A549 (cell line): ENCODE data around the gene RAB30.

Experiments
- ATOH8 ChIP-seq: fragments of 250-450 bp; sonication (Bioruptor Pico); IDR thresholded peaks from 2 replicates; pipeline ENCODE4 v1.5.0; 2020; ENCODE audit warnings: low read depth, mild to moderate bottlenecking, moderate library complexity
- CTCF ChIP-seq: fragments of >200 bp; sonication (Bioruptor Twin); formaldehyde crosslinking; IDR thresholded peaks from 3 replicates; pipeline ENCODE4 v1.5.1; 2016
- EP300 ChIP-seq, 2 experiments: fragments of >200 bp; sonication (Bioruptor Twin); formaldehyde crosslinking; IDR thresholded peaks; 2 replicates in 1 of 2; 3 replicates in 1 of 2; pipeline ENCODE4 v1.6.1; 2016 to 2017
- FOSL2 ChIP-seq, 2 experiments: fragments of 450-650 bp in 1 of 2; fragments of >200 bp in 1 of 2; sonication (Bioruptor Twin) in 1 of 2; formaldehyde crosslinking; IDR thresholded peaks; 2 replicates each; pipeline versions ENCODE4 v1.5.0 to v1.6.1; 2016 to 2020; ENCODE audit warnings: mild to moderate bottlenecking in 1 of 2, moderate library complexity in 1 of 2
- MAX ChIP-seq: IDR thresholded peaks from 2 replicates; pipeline ENCODE4 v1.6.1; 2012
- MAZ ChIP-seq: fragments of 150-350 bp; IDR thresholded peaks from 2 replicates; pipeline ENCODE4 v1.6.1; 2014; ENCODE audit warnings: antibody characterized with exemption, low read depth, low read length, borderline replicate concordance
- MYC ChIP-seq: IDR thresholded peaks from 2 replicates; pipeline ENCODE4 v1.6.1; 2012; ENCODE audit warnings: mild to moderate bottlenecking, inconsistent platforms, low read length, improper control_type of control experiment, borderline replicate concordance
- POLR2A ChIP-seq: IDR thresholded peaks from 2 replicates; pipeline ENCODE4 v1.6.1; 2012; ENCODE audit warnings: mild to moderate bottlenecking, low read length
- RCOR1 ChIP-seq: fragments of 150-350 bp; IDR thresholded peaks from 2 replicates; pipeline ENCODE4 v1.6.1; 2014; ENCODE audit warnings: antibody characterized with exemption, low read length, low read depth
- REST ChIP-seq: fragments of 200-600 bp; sonication (generic); IDR thresholded peaks from 2 replicates; pipeline ENCODE4 v1.6.1; 2016; ENCODE audit warnings: antibody characterized with exemption, mild to moderate bottlenecking, moderate library complexity
- SMC3 ChIP-seq: fragments of >200 bp; sonication (Bioruptor Twin); formaldehyde crosslinking; IDR thresholded peaks from 3 replicates; pipeline ENCODE4 v1.6.1; 2018; ENCODE audit warnings: inconsistent platforms
- ZFP36 ChIP-seq: fragments of 450-650 bp; IDR thresholded peaks from 2 replicates; pipeline ENCODE4 v1.6.1; 2014; ENCODE audit warnings: borderline replicate concordance; ENCODE audit not compliant: partially characterized antibody

GRCh38 chr11:83007477-83007876 lies 64.2 kb downstream of the RAB30 start:
- TF ChIP-seq CTCF, result no peak
- TF ChIP-seq POLR2A, result no peak
- no peak for TF ChIP-seq ATOH8 (CRISPR knock-in tag)
- no peak for TF ChIP-seq MAX
- no peak for TF ChIP-seq FOSL2 (IDR thresholded peaks at IDR 0.05)
- TF ChIP-seq FOSL2 (CRISPR knock-in tag; IDR thresholded peaks at IDR 0.05), result no peak
- TF ChIP-seq MYC, result no peak
- TF ChIP-seq EP300 (IDR thresholded peaks at IDR 0.05), result no peak
- TF ChIP-seq ZFP36, result no peak
- TF ChIP-seq SMC3, result no peak
- TF ChIP-seq RCOR1, result no peak
- TF ChIP-seq MAZ, result no peak
- no peak for TF ChIP-seq REST
